ENCODE measurements around the gene CFAP74.
A peak's percentile ranks its signal among the peaks of the same experiment; 100 is the strongest.
"Not testable (repeated sequence)": the region's sequence is repeated elsewhere in the genome, so short reads cannot be mapped to it uniquely, and the experiment has no call there.

CFAP74 gene

GRCh38 chr1:1950940-1951339 is 52.6 kb downstream of the CFAP74 start:
- no peak for DNase-seq (ENCODE audit: low spot score)

- no peak for DNase-seq (ENCODE audit: low spot score)
Observed at GRCh38 chr1:1948783-1949182, 54.8 kb downstream of the CFAP74 start.

GRCh38 chr1:1947493-1947892 is 56.1 kb downstream of the CFAP74 start:
- no peak for DNase-seq (ENCODE audit: low spot score)

- peak; percentile 64 for DNase-seq (ENCODE audit: low spot score)
Observed at GRCh38 chr1:1946540-1946939, 57.0 kb downstream of the CFAP74 start.

GRCh38 chr1:1945782-1946393 is 57.7 kb downstream of the CFAP74 start:
- DNase-seq (ENCODE audit: low spot score): no peak

- DNase-seq (ENCODE audit: low spot score): peak; percentile 72
Observed at GRCh38 chr1:1943834-1944570, 59.6 kb downstream of the CFAP74 start.

GRCh38 chr1:1942753-1943656 is 60.6 kb downstream of the CFAP74 start:
- peak; percentile 63 for DNase-seq (ENCODE audit: low spot score)

- peak; percentile 57 for DNase-seq (ENCODE audit: low spot score)
Observed at GRCh38 chr1:1941868-1942752, 61.5 kb downstream of the CFAP74 start.

GRCh38 chr1:1941211-1941841 is 62.3 kb downstream of the CFAP74 start:
- DNase-seq (ENCODE audit: low spot score): no peak

GRCh38 chr1:1940123-1940425 is 63.5 kb downstream of the CFAP74 start:
- no peak for DNase-seq (ENCODE audit: low spot score)

GRCh38 chr1:1939296-1940122 is 64.1 kb downstream of the CFAP74 start:
- DNase-seq (ENCODE audit: low spot score): no peak

- no peak for DNase-seq (ENCODE audit: low spot score)
Observed at GRCh38 chr1:1938613-1939295, 64.8 kb downstream of the CFAP74 start.

- no peak for DNase-seq (ENCODE audit: low spot score)
Observed at GRCh38 chr1:1938276-1938573, 65.4 kb downstream of the CFAP74 start.

- no peak for DNase-seq (ENCODE audit: low spot score)
Observed at GRCh38 chr1:1937549-1938275, 65.9 kb downstream of the CFAP74 start.

- no peak for DNase-seq (ENCODE audit: low spot score)
Observed at GRCh38 chr1:1937061-1937460, 66.5 kb downstream of the CFAP74 start.

- DNase-seq (ENCODE audit: low spot score): not testable (repeated sequence)
Observed at GRCh38 chr1:1934848-1935247, 68.7 kb downstream of the CFAP74 start.

- peak; percentile 63 for DNase-seq (ENCODE audit: low spot score)
Observed at GRCh38 chr1:1929639-1930545, 73.7 kb downstream of the CFAP74 start.

- DNase-seq (ENCODE audit: low spot score): no peak
Observed at GRCh38 chr1:1929102-1929638, 74.4 kb downstream of the CFAP74 start.

Measured in left forelimb (tissue), 1 donor.